Measurements from ENCODE around the gene FAM240B. TPM values are rescaled to one million over a fixed set of nuclear protein-coding genes. Genes with fewer than 3 reads are reported as not detected.

FAM240B gene
- total RNA-seq, 1 experiment from 2014 or later, result not detected

DNA sequence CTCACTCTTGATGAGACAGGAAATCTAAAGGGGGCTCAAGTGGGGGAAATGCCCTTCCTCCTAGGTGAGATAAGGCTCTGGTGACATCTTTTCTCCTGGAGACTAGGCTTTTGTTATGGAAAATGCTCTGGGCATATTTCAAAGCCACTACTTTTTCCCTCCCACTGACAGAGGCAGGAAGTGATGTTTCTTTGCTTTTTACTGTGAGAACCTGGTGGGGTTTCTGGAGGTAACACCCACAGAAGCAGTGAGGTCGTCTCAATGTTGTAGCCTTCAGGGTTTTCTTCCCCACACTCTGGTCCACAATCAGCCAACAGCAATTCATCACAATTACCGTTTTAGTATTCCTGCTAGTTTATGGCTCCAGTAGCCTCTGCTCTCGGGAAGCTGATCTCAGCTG lies 41.4 kb upstream of the FAM240B start:
- no peak overlapping the region for H2BK120ac ChIP-seq (ENCODE audit: low read depth, low read length, poor library complexity, severe bottlenecking)
- TF ChIP-seq CTCF (conservative IDR thresholded peaks at IDR 0.05), result no peak
- H3K9me3 Mint-ChIP-seq, result peaks cover 0 to 4% of the 10 kb centered on the region in 2 experiments; a peak in 2 of 5 replicates
- H4K5ac ChIP-seq (ENCODE audit: insufficient read length, low read depth, low read length), result no peak overlapping the region
- no peak overlapping the region for H2AK5ac ChIP-seq (ENCODE audit: insufficient read length, low read length)
- peak overlapping the region in 1 of 2 experiments; percentile 46; a peak in 3 of 5 replicates for H3K4me3 Mint-ChIP-seq
- H4K20me1 ChIP-seq (ENCODE audit: control insufficient read depth, insufficient read depth, insufficient read length), result no peaks in the 10 kb centered on the region
- H3K4ac ChIP-seq (ENCODE audit: low read depth, low read length), result no peak overlapping the region
- H3K23ac ChIP-seq (ENCODE audit: insufficient read length, low read depth, low read length), result no peak overlapping the region
- no peaks in the 10 kb centered on the region for H3K23me2 ChIP-seq (ENCODE audit: insufficient read length, low read depth, low read length, poor library complexity, severe bottlenecking)
- 0 out of 2 replicates have a peak, but pooled peaks cover 5% of the 10 kb centered on the region for H3K4me1 ChIP-seq (ENCODE audit: insufficient read depth, low read length)
- no peaks in the 10 kb centered on the region for H3K79me1 ChIP-seq (ENCODE audit: insufficient read depth, low read depth, low read length, poor library complexity, severe bottlenecking)
- H3K4me1 Mint-ChIP-seq, result peaks cover 24 to 27% of the 10 kb centered on the region in 2 experiments
- no peak overlapping the region for H3K9ac ChIP-seq (ENCODE audit: extremely low read depth, insufficient read length, low read length)
- no peak overlapping the region for H3K56ac ChIP-seq (ENCODE audit: insufficient read length, low read depth, low read length)
- H2BK20ac ChIP-seq (ENCODE audit: low read depth, low read length, poor library complexity, severe bottlenecking), result no peak overlapping the region
- H4K8ac ChIP-seq (replicated peaks; ENCODE audit: insufficient read length, low read depth, low read length), result no peak overlapping the region
- no peaks in the 10 kb centered on the region for H3K79me2 ChIP-seq (ENCODE audit: insufficient read depth, low read length)
- H2AFZ ChIP-seq (ENCODE audit: low read length), result peak overlapping the region; percentile 94
- no peak overlapping the region for H3K18ac ChIP-seq (ENCODE audit: insufficient read length, low read depth, low read length)
- H2BK12ac ChIP-seq (ENCODE audit: insufficient read length, low read depth, low read length), result no peak overlapping the region
- H3K27me3 Mint-ChIP-seq (ENCODE audit: low read depth), result no peaks in the 10 kb centered on the region
- H3K36me3 Mint-ChIP-seq (ENCODE audit: insufficient read depth in 1 of 3, low read depth in 3 of 3), result peaks cover 0 to 9% (median 0%) of the 10 kb centered on the region in 3 experiments; a peak in 4 of 7 replicates
- no CpG with 5 or more reads among the region's 3 CpGs for WGBS (ENCODE audit: extremely low coverage, insufficient read length, low lambda C conversion rate)
- DNase-seq, result peak; percentile 54
- H3K14ac ChIP-seq (ENCODE audit: insufficient read depth, low read length), result no peak overlapping the region
- H3T11ph ChIP-seq (ENCODE audit: low read length), result peak overlapping the region; percentile 76
- H3K27me3 ChIP-seq (ENCODE audit: insufficient read depth, low read length), result no peaks in the 10 kb centered on the region
- peak overlapping the region; percentile 19 for H3K4me2 ChIP-seq (ENCODE audit: insufficient read depth, insufficient read length, low read length)
- H2BK15ac ChIP-seq (ENCODE audit: low read depth, low read length), result no peak overlapping the region
- peak overlapping the region; percentile 48 for H3K27ac ChIP-seq (ENCODE audit: insufficient read length, low read depth, low read length)
- no peak overlapping the region for H4K91ac ChIP-seq (ENCODE audit: insufficient read length, low read depth, low read length)
- no peaks in the 10 kb centered on the region for H3K9me3 ChIP-seq (ENCODE audit: control insufficient read depth, low read depth, low read length)
- H3K27ac Mint-ChIP-seq, result peak overlapping the region; percentile 56 to 90 (median 78); a peak in 6 of 7 replicates
- H2BK5ac ChIP-seq (ENCODE audit: insufficient read length, low read length), result no peak overlapping the region
